H9 (cell line): Measurements from ENCODE around the gene THAP9. TPM values are rescaled to one million over a fixed set of nuclear protein-coding genes. Genes with fewer than 3 reads are reported as not detected.

ENCODE experiments used
- DNase-seq: peaks from one replicate; pipeline ENCODE4 v3.0.0-alpha.2; 2017
- H2AFZ ChIP-seq: one replicate; pipeline ENCODE4 v1.6.1; 2013; ENCODE audit warnings: mild to moderate bottlenecking, low read length, control low read depth, moderate library complexity
- H2AK5ac ChIP-seq: 2 replicates; pipeline ENCODE4 v1.6.1; 2013; ENCODE audit warnings: low read length, control low read depth, mixed read lengths; ENCODE audit not compliant: insufficient read length
- H2BK120ac ChIP-seq: one replicate; pipeline ENCODE4 v1.6.1; 2013; ENCODE audit warnings: low read depth, mild to moderate bottlenecking, low read length, control low read depth, inconsistent platforms; ENCODE audit not compliant: poor library complexity, severe bottlenecking
- H2BK12ac ChIP-seq: 2 replicates; pipeline ENCODE4 v1.6.1; 2013; ENCODE audit warnings: low read length, control low read depth, mixed read lengths, low read depth; ENCODE audit not compliant: insufficient read length
- H2BK15ac ChIP-seq: 2 replicates; pipeline ENCODE4 v1.6.1; 2013; ENCODE audit warnings: low read depth, low read length, control low read depth
- H2BK20ac ChIP-seq: one replicate; pipeline ENCODE4 v1.6.1; 2013; ENCODE audit warnings: low read depth, mild to moderate bottlenecking, low read length, control low read depth, inconsistent platforms; ENCODE audit not compliant: poor library complexity, severe bottlenecking
- H2BK5ac ChIP-seq: 2 replicates; pipeline ENCODE4 v1.6.1; 2013; ENCODE audit warnings: low read length, control low read depth, mixed read lengths; ENCODE audit not compliant: insufficient read length
- H3K14ac ChIP-seq: 2 replicates; pipeline ENCODE4 v1.6.1; 2013; ENCODE audit warnings: low read length, control low read depth; ENCODE audit not compliant: insufficient read depth
- H3K18ac ChIP-seq: 2 replicates; pipeline ENCODE4 v1.6.1; 2013; ENCODE audit warnings: low read depth, mild to moderate bottlenecking, mixed read lengths, low read length, control low read depth; ENCODE audit not compliant: insufficient read length
- H3K23ac ChIP-seq: 2 replicates; pipeline ENCODE4 v1.6.1; 2013; ENCODE audit warnings: low read length, control low read depth, mixed read lengths, low read depth; ENCODE audit not compliant: insufficient read length
- H3K23me2 ChIP-seq: 2 replicates; pipeline ENCODE4 v1.6.1; 2013; ENCODE audit warnings: low read depth, mild to moderate bottlenecking, mixed read lengths, low read length, control low read depth; ENCODE audit not compliant: insufficient read length, poor library complexity, severe bottlenecking
- H3K27ac ChIP-seq: 2 replicates; pipeline ENCODE4 v1.5.1; 2013; ENCODE audit warnings: low read length, control low read depth, mixed read lengths, low read depth; ENCODE audit not compliant: insufficient read length
- H3K27me3 ChIP-seq: 2 replicates; pipeline ENCODE4 v1.6.1; 2013; ENCODE audit warnings: low read length, control low read depth, inconsistent platforms; ENCODE audit not compliant: insufficient read depth
- H3K4ac ChIP-seq: 2 replicates; pipeline ENCODE4 v1.6.1; 2013; ENCODE audit warnings: low read depth, mild to moderate bottlenecking, control low read depth, inconsistent platforms, low read length, moderate library complexity
- H3K4me1 ChIP-seq: 2 replicates; pipeline ENCODE4 v1.6.1; 2013; ENCODE audit warnings: low read length, control low read depth, inconsistent platforms; ENCODE audit not compliant: insufficient read depth
- H3K4me2 ChIP-seq: 2 replicates; pipeline ENCODE4 v1.6.1; 2013; ENCODE audit warnings: low read length, control low read depth, mixed read lengths; ENCODE audit not compliant: insufficient read length, insufficient read depth
- H3K56ac ChIP-seq: 2 replicates; pipeline ENCODE4 v1.6.1; 2013; ENCODE audit warnings: low read depth, mild to moderate bottlenecking, mixed read lengths, low read length, control low read depth; ENCODE audit not compliant: insufficient read length
- H3K79me1 ChIP-seq: 2 replicates; pipeline ENCODE4 v1.6.1; 2013; ENCODE audit warnings: low read depth, mild to moderate bottlenecking, moderate library complexity, low read length, control low read depth, inconsistent platforms; ENCODE audit not compliant: insufficient read depth, poor library complexity, severe bottlenecking
- H3K79me2 ChIP-seq: 2 replicates; pipeline ENCODE4 v1.6.1; 2013; ENCODE audit warnings: low read length, control low read depth, inconsistent platforms; ENCODE audit not compliant: insufficient read depth
- H3K9ac ChIP-seq: 2 replicates; pipeline ENCODE4 v1.6.1; 2013; ENCODE audit warnings: low read length, control low read depth, mixed read lengths; ENCODE audit not compliant: insufficient read length; ENCODE audit errors: extremely low read depth
- H3K9me3 ChIP-seq: one replicate; pipeline ENCODE4 v1.6.1; 2013; ENCODE audit warnings: low read depth, low read length, inconsistent platforms; ENCODE audit not compliant: control insufficient read depth
- H3T11ph ChIP-seq: one replicate; pipeline ENCODE4 v1.6.1; 2013; ENCODE audit warnings: mild to moderate bottlenecking, low read length, control low read depth, inconsistent platforms
- H4K20me1 ChIP-seq: one replicate; pipeline ENCODE4 v1.6.1; 2013; ENCODE audit not compliant: control insufficient read depth, insufficient read length, insufficient read depth
- H4K5ac ChIP-seq: 2 replicates; pipeline ENCODE4 v1.6.1; 2013; ENCODE audit warnings: low read depth, mild to moderate bottlenecking, mixed read lengths, low read length, control low read depth; ENCODE audit not compliant: insufficient read length
- H4K8ac ChIP-seq: replicated peaks from 2 replicates; pipeline ENCODE4 v1.6.1; 2013; ENCODE audit warnings: low read length, control low read depth, mixed read lengths, low read depth; ENCODE audit not compliant: insufficient read length
- H4K91ac ChIP-seq: 2 replicates; pipeline ENCODE4 v1.6.1; 2013; ENCODE audit warnings: low read depth, mild to moderate bottlenecking, moderate library complexity, mixed read lengths, low read length, control low read depth; ENCODE audit not compliant: insufficient read length
- H3K27ac Mint-ChIP-seq, 3 experiments: 2 replicates in 2 of 3; 3 replicates in 1 of 3; pipeline ENCODE4 v1.8.0; 2020 to 2021; ENCODE audit warnings: mixed read lengths in 3 of 3, mild to moderate bottlenecking in 1 of 3, moderate library complexity in 1 of 3
- H3K27me3 Mint-ChIP-seq: 2 replicates; pipeline ENCODE4 v1.8.0; 2021; ENCODE audit warnings: low read depth, mild to moderate bottlenecking, moderate library complexity, mixed read lengths
- H3K36me3 Mint-ChIP-seq, 3 experiments: 2 replicates in 2 of 3; 3 replicates in 1 of 3; pipeline ENCODE4 v1.8.0; 2020 to 2021; ENCODE audit warnings: low read depth in 3 of 3, mixed read lengths in 3 of 3; ENCODE audit not compliant: insufficient read depth in 1 of 3
- H3K4me1 Mint-ChIP-seq, 2 experiments: 2 replicates each; pipeline ENCODE4 v1.8.0; 2020; ENCODE audit warnings: mixed read lengths in 2 of 2
- H3K4me3 Mint-ChIP-seq, 2 experiments: 2 replicates in 1 of 2; 3 replicates in 1 of 2; pipeline ENCODE4 v1.8.0; 2020 to 2021; ENCODE audit warnings: mild to moderate bottlenecking in 2 of 2, mixed read lengths in 2 of 2, moderate library complexity in 1 of 2
- H3K9me3 Mint-ChIP-seq, 2 experiments: 2 replicates in 1 of 2; 3 replicates in 1 of 2; pipeline ENCODE4 v1.8.0; 2020; ENCODE audit warnings: mild to moderate bottlenecking in 2 of 2, mixed read lengths in 2 of 2, moderate library complexity in 1 of 2
- CTCF ChIP-seq: fragments of 200-600 bp; sonication (generic); conservative IDR thresholded peaks from 3 replicates; pipeline ENCODE4 v1.8.0; 2021; ENCODE audit warnings: antibody characterized with exemption, mild to moderate bottlenecking
- WGBS: extraction: QIAGEN DNeasy Blood & Tissue Kit; methylation state at CpG from one replicate; pipeline ENCODE4 v1.1.7; 2013; ENCODE audit warnings: missing lambda C conversion rate, low lambda C conversion rate, mixed read lengths; ENCODE audit not compliant: insufficient read length; ENCODE audit errors: extremely low coverage; 5-methylcytosine and 5-hydroxymethylcytosine counted together
- total RNA-seq: library from RNA; stranded (reverse); gene quantifications from 2 replicates; pipeline ENCODE4 v1.2.1, GENCODE V29; 2021

Gene THAP9
- total RNA-seq, 1 experiment from 2014 or later, result 14.8 TPM

GRCh38 chr4:82930848-82931755 lies 30.6 kb downstream of the THAP9 start:
- Histone ChIP-seq H3K9ac (no peak overlapping the region), H3T11ph (no peak overlapping the region), H3K4me2 (no peak overlapping the region), H3K18ac (no peak overlapping the region), H3K14ac (no peak overlapping the region), H3K9me3 (no peaks in the 10 kb centered on the region), H2BK5ac (no peak overlapping the region), H2BK120ac (no peak overlapping the region), H3K23me2 (no peaks in the 10 kb centered on the region), H3K56ac (no peak overlapping the region), H3K27ac (no peak overlapping the region), H3K79me1 (no peaks in the 10 kb centered on the region), H4K8ac (no peak overlapping the region), H2AK5ac (no peak overlapping the region), H3K23ac (no peak overlapping the region), H3K4me1 (no peaks in the 10 kb centered on the region), H4K20me1 (no peaks in the 10 kb centered on the region), H3K4ac (no peak overlapping the region), H3K79me2 (no peaks in the 10 kb centered on the region), H2BK15ac (no peak overlapping the region), H3K27me3 (no peaks in the 10 kb centered on the region), H2AFZ (no peak overlapping the region), H2BK12ac (no peak overlapping the region), H4K91ac (no peak overlapping the region), H2BK20ac (no peak overlapping the region), H4K5ac (no peak overlapping the region)
- TF ChIP-seq CTCF, result no peak
- H3K4me1 Mint-ChIP-seq, result peaks cover 0 to 2% of the 10 kb centered on the region in 2 experiments; a peak in 1 of 4 replicates
- no peaks in the 10 kb centered on the region for H3K9me3 Mint-ChIP-seq
- H3K27ac Mint-ChIP-seq, result no peak overlapping the region
- no peak overlapping the region for H3K4me3 Mint-ChIP-seq
- peaks cover 5 to 19% (median 9%) of the 10 kb centered on the region in 3 experiments; a peak in 4 of 7 replicates for H3K36me3 Mint-ChIP-seq
- DNase-seq, result no peak
- no CpG with 5 or more reads among the region's 5 CpGs for WGBS
- no peaks in the 10 kb centered on the region for H3K27me3 Mint-ChIP-seq
